Measurements from ENCODE around the gene SYDE1.

SYDE1 gene

DNA sequence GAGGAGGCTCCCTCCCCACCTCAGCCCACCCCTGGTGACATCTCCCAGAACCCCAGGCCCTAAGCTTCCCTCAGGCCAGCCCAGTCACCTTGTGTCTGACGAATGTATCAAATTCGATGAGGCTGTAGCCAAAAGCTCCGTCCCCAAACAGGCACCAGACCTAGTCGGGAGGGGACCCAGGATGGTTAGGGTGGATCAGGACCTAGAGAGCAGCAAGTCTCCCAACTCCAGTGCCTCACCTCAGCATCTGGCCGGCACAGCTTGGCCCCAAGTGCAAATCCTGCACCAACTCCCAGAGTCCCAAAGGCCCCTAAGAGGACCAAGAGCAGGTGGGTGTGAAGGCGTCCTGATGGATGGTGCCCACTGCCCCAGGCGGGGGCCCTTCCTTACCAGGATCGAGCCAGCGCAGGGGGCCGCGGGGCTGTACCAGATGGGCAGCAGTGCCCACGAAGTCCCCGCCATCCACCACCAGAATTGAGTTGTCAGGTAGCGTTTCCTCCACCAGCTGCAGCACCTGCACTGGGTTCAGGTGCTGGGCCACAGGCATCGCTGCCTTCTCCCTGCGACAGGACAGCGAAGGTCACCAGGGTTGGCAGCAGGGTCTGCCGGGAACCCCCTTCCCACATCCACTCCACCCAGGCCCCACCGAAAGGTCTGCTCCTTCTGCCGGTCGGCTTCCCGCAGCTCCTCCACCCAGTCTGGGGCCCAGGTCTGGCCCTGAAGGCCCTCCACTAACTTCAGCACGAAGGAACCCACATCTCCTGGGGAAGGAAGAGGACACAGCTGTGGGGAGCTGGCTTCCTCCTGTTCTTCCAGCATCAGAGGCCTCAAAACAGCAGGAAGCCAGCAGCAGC lies 8.8 kb downstream of the SYDE1 start:
- H3K4me1 ChIP-seq, result no peaks in the 10 kb centered on the region
- no peak overlapping the region for H2AFZ ChIP-seq
- H3K79me2 ChIP-seq, result no peaks in the 10 kb centered on the region
- H3K9me3 ChIP-seq (ENCODE audit: control insufficient read depth, low read length), result no peaks in the 10 kb centered on the region
- TF ChIP-seq, protein P1, sequence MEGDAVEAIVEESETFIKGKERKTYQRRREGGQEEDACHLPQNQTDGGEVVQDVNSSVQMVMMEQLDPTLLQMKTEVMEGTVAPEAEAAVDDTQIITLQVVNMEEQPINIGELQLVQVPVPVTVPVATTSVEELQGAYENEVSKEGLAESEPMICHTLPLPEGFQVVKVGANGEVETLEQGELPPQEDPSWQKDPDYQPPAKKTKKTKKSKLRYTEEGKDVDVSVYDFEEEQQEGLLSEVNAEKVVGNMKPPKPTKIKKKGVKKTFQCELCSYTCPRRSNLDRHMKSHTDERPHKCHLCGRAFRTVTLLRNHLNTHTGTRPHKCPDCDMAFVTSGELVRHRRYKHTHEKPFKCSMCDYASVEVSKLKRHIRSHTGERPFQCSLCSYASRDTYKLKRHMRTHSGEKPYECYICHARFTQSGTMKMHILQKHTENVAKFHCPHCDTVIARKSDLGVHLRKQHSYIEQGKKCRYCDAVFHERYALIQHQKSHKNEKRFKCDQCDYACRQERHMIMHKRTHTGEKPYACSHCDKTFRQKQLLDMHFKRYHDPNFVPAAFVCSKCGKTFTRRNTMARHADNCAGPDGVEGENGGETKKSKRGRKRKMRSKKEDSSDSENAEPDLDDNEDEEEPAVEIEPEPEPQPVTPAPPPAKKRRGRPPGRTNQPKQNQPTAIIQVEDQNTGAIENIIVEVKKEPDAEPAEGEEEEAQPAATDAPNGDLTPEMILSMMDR (IDR thresholded peaks at IDR 0.05), result no peak
- H3K9ac ChIP-seq, result no peak overlapping the region
- no peaks in the 10 kb centered on the region for H3K27me3 ChIP-seq (ENCODE audit: control insufficient read depth, insufficient read depth, low read length)
- no peaks in the 10 kb centered on the region for H3K36me3 ChIP-seq (ENCODE audit: control insufficient read depth, insufficient read depth, low read length)
- no peak overlapping the region for H3K4me2 ChIP-seq (ENCODE audit: low read length)
- no peak overlapping the region for H3K4me3 ChIP-seq (ENCODE audit: low read depth, low read length)
- no peak overlapping the region for H3K27ac ChIP-seq

DNA sequence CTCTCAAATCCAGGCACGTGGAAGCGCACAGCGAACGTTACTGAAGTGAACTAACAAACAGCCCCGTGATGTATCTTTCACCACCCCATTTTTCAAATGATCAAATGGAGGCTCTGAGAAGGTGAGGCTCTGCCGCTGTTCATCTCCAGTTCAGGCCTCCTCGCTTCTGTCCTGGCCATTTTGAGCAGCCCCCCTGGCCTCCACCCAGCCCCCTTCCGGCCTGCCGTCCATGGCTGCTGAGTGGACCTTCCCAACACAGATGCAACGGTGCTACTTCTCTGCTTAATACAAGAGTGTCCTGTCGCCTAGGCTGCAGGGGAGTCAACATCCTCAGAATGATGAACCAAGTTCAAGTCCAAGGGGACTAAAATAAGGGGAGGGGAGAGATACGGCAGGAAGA lies 9.7 kb downstream of the SYDE1 start:
- Histone ChIP-seq H3K4me1 (no peaks in the 10 kb centered on the region), H3K9ac (no peak overlapping the region), H2AFZ (no peak overlapping the region), H3K9me3 (ENCODE audit: control insufficient read depth, low read length) (no peaks in the 10 kb centered on the region), H3K4me2 (ENCODE audit: low read length) (no peak overlapping the region), H3K27me3 (ENCODE audit: control insufficient read depth, insufficient read depth, low read length) (no peaks in the 10 kb centered on the region), H3K79me2 (no peaks in the 10 kb centered on the region), H3K36me3 (ENCODE audit: control insufficient read depth, insufficient read depth, low read length) (no peaks in the 10 kb centered on the region), H3K27ac (no peak overlapping the region), H3K4me3 (ENCODE audit: low read depth, low read length) (no peak overlapping the region)
- TF ChIP-seq, protein P1 (IDR thresholded peaks at IDR 0.05), result no peak

DNA sequence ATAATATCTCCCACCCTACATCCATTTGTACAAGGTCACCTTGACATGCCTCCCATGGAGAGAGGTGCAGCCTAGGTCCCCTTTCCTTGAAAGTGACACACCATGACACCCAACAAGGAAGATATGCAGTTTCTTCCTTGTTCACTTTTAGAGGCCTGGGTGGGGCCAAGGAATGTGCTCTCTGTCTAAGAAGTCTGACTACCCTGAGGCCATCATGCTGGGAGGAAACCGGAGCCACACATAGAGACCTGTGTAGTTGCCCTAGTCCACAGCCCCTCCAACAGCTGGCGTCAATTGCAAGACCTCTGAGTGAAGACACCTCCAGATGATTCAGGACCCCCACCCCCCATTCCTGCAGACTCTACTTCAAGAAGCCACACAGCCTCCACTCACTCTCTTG lies 11.0 kb downstream of the SYDE1 start:
- H2AFZ ChIP-seq, result no peak overlapping the region
- no peak overlapping the region for H3K4me2 ChIP-seq (ENCODE audit: low read length)
- H3K27ac ChIP-seq, result no peak overlapping the region
- TF ChIP-seq, protein P1 (IDR thresholded peaks at IDR 0.05), result no peak
- H3K9me3 ChIP-seq (ENCODE audit: control insufficient read depth, low read length), result no peaks in the 10 kb centered on the region
- no peak overlapping the region for H3K4me3 ChIP-seq (ENCODE audit: low read depth, low read length)
- no peaks in the 10 kb centered on the region for H3K27me3 ChIP-seq (ENCODE audit: control insufficient read depth, insufficient read depth, low read length)
- no peaks in the 10 kb centered on the region for H3K79me2 ChIP-seq
- H3K9ac ChIP-seq, result no peak overlapping the region
- H3K36me3 ChIP-seq (ENCODE audit: control insufficient read depth, insufficient read depth, low read length), result no peaks in the 10 kb centered on the region
- no peaks in the 10 kb centered on the region for H3K4me1 ChIP-seq

DNA sequence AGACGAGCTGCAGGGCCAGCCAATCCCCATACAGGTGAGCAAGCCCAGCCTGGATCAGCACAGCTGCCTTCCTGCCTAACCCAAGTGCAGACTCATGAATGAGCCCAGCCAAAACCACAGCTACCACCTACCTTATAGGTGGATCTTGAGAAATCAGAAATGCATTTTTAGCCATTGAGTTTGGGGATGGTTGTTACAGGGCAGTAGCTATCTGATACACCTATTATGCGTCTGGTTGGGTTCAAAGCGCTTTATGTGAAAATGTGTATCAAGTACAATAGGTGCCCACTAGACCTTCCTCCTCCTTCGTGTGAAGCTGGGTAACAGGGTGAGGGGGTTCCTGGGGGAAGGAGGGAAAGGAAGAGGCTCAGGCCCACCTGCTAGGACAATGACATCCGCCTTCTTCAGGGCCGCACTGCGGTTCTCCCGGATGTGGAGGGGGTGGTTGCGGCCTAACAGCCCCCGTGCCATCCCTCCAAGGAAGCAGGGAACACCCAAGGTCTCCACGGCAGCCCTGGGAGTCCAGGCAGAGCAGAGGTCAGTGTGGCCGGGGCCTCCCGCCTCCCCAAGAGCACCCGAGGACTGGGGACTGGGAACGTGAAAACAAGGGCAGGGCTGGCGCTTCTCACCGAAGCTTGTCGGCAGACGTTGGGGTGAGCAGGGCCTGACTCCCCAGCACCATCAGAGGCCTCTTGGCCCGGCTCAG lies 11.7 kb downstream of the SYDE1 start:
- Histone ChIP-seq H3K9ac (no peak overlapping the region), H3K27ac (no peak overlapping the region), H2AFZ (no peak overlapping the region), H3K36me3 (ENCODE audit: control insufficient read depth, insufficient read depth, low read length) (no peaks in the 10 kb centered on the region), H3K79me2 (no peaks in the 10 kb centered on the region), H3K27me3 (ENCODE audit: control insufficient read depth, insufficient read depth, low read length) (no peaks in the 10 kb centered on the region), H3K4me2 (ENCODE audit: low read length) (no peak overlapping the region), H3K4me1 (peaks cover 6% of the 10 kb centered on the region), H3K9me3 (ENCODE audit: control insufficient read depth, low read length) (no peaks in the 10 kb centered on the region), H3K4me3 (ENCODE audit: low read depth, low read length) (no peak overlapping the region)
- TF ChIP-seq, protein P1 (IDR thresholded peaks at IDR 0.05), result no peak

All from parathyroid adenoma (tissue), 2 donors.